Measurements from ENCODE around the gene PGAP6.
A peak's percentile ranks its signal among the peaks of the same experiment; 100 is the strongest.
"Not testable (repeated sequence)": the region's sequence is repeated elsewhere in the genome, so short reads cannot be mapped to it uniquely, and the experiment has no call there.

The PGAP6 gene

GRCh38 chr16:367333-367903, 14.4 kb downstream of the PGAP6 start:
- no peak for DNase-seq (ENCODE audit: low read depth in 2 of 2)

- DNase-seq (ENCODE audit: low read depth in 2 of 2), result no peak
Observed at GRCh38 chr16:366476-366875, 15.3 kb downstream of the PGAP6 start.

GRCh38 chr16:364595-365491, 16.9 kb downstream of the PGAP6 start:
- DNase-seq (ENCODE audit: low read depth in 2 of 2), result no peak

GRCh38 chr16:363766-364490, 17.9 kb downstream of the PGAP6 start:
- DNase-seq (ENCODE audit: low read depth in 2 of 2), result no peak

- DNase-seq (ENCODE audit: low read depth in 2 of 2), result no peak
Observed at GRCh38 chr16:363110-363765, 18.5 kb downstream of the PGAP6 start.

GRCh38 chr16:362702-362999, 19.1 kb downstream of the PGAP6 start:
- DNase-seq (ENCODE audit: low read depth in 2 of 2), result not testable (repeated sequence)

GRCh38 chr16:361872-362701, 19.7 kb downstream of the PGAP6 start:
- peak in 1 of 2 experiments; percentile 24 for DNase-seq (ENCODE audit: low read depth in 2 of 2)

GRCh38 chr16:361341-361871, 20.4 kb downstream of the PGAP6 start:
- DNase-seq (ENCODE audit: low read depth in 2 of 2), result no peak

- no peak for DNase-seq (ENCODE audit: low read depth in 2 of 2)
Observed at GRCh38 chr16:360698-361336, 21.0 kb downstream of the PGAP6 start.

- DNase-seq (ENCODE audit: low read depth in 2 of 2), result no peak
Observed at GRCh38 chr16:359871-360697, 21.7 kb downstream of the PGAP6 start.

GRCh38 chr16:359067-359763, 22.6 kb downstream of the PGAP6 start:
- no peak for DNase-seq (ENCODE audit: low read depth in 2 of 2)

- no peak for DNase-seq (ENCODE audit: low read depth in 2 of 2)
Observed at GRCh38 chr16:356741-357140, 25.0 kb downstream of the PGAP6 start.

GRCh38 chr16:354971-355461, 26.8 kb downstream of the PGAP6 start:
- no peak for DNase-seq (ENCODE audit: low read depth in 2 of 2)

- DNase-seq (ENCODE audit: low read depth in 2 of 2), result no peak
Observed at GRCh38 chr16:354291-354881, 27.4 kb downstream of the PGAP6 start.

- DNase-seq (ENCODE audit: low read depth in 2 of 2), result no peak
Observed at GRCh38 chr16:353404-354290, 28.1 kb downstream of the PGAP6 start.

GRCh38 chr16:352547-353403, 29.0 kb downstream of the PGAP6 start, which contains the start of gene AXIN1:
AXIN1 (minus strand) TSS chr16:352723; CDS start chr16:347025, 5,698 bp downstream.
- peak; percentile 85 for DNase-seq (ENCODE audit: low read depth in 2 of 2)
